ENCODE measurements around the gene PRMT2.
"Not testable (repeated sequence)": the region's sequence is repeated elsewhere in the genome, so short reads cannot be mapped to it uniquely, and the experiment has no call there.

PRMT2 gene

DNA sequence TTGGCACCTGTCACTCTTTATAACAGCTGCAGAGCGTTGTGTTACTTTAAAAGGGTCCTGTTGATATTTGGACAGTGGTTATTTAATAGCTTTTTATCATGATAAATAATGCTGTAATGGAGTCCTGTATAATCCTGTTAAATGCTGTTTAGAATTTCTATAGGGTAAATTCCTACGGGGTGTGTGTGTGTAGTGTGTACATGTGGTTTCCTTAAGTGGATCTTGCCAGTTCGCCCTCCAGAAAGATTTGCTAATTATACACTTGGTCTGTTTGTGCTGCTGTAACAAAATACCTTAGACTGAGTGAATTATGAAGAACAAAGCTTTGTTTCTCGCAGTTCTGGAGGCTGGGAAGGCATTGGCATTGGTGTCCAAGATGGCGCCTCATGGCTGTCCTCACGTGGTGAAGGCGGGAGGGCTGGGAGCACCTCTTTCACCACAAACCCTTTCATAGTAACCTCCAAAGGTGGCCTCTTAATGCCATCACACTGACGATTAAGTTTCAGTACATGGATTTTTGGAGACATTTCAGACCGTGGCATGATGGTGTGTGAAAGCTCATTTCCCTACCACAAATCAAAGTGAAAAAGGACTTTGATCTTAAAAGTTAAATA lies 11.2 kb downstream of the PRMT2 start:
- no peak for DNase-seq

- no peak for DNase-seq
These were observed 13.1 kb downstream of the PRMT2 start for GRCh38 chr21:46648539-46648938.

GRCh38 chr21:46649356-46649755 lies 13.9 kb downstream of the PRMT2 start:
- no peak for DNase-seq

DNA sequence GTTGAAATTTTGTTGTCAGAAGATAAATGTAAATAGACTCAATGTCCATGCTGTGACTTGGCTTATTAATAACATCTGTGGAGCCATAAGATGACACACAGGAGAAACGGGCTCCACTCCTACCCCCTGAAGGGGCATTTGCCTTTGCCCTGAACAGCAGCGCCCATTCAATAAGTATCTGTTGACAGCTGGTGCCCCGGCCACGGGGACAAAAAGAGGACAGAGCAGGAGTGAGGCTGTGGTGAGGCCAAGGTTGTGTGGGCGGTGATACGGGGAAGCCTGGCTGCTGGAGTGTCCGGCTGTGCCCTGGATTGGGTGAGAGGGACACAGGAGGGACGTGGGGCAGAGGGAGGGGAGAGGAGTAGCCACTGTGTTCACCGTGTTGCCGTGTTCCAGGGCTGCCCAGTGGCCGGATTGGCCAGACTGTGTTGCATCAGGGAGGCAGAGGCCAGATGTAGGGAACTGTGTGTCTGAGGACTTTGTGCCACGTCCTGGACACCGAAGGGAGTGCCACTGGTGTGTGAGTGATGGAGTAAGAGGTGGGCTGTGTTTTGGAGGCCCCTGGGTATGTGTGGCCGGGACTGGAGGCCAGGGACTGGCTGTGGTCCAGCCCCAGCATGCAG lies 15.1 kb downstream of the PRMT2 start:
- no peak for DNase-seq

- DNase-seq: no peak
These were observed 15.6 kb downstream of the PRMT2 start for GRCh38 chr21:46651121-46651520.

DNA sequence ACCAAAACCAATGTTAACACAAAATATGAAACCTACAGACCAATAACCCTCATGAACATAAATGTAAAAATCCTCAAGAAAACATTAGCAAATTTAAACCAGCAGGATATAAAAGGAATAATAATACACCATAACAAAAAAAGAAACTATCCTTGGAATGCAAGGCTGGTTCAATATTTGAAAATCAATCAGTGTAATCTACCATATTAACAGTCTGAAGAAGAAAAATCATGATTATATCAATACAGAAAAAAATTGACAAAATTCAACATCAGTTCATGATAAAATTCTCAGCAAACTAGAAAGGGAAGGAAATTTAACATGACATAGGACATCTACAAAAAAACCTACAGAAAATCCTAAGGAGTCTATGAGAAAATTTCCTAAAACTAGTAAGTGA lies 19.8 kb downstream of the PRMT2 start:
- no peak for DNase-seq

DNA sequence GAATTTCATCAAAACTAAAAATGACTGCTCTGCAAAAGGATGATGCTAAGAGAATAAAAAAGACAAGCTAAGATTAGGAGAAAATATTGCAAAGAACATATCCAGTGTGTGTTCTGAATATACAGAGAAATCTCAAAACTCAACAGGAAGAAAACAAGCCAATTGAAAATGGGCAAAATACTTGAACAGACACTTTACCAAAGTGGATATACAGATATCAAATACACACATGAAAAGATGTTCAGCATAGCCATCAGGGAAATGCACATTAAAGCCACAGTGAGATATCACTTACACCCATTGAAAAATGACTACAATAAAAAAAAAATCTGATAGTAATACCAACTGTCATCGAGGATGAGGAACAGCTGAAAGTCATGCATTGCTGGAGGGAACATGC lies 21.3 kb downstream of the PRMT2 start:
- no peak for DNase-seq

- no peak for DNase-seq
These were observed 25.0 kb downstream of the PRMT2 start for GRCh38 chr21:46660505-46660904.

DNA sequence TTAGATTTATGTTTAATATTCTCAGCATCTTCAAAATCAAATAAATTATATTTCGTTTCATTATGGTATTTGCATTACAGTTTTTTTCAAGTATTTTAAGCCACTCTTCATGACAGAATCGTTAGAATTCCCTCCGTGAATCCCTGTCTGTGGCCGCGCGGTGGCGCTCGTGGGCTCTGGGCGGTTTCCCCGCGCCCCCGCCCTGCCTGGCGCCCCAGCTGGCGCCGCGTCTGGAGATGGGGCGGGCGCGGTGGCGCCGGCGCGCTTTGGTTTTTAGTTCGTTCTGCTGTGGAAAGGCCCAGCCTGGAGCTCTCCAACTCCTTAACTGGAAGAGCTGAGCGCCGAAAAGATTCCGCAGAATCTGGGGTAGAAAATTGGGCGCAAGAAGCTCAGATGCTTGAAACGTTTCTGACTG lies 25.7 kb downstream of the PRMT2 start:
- no peak for DNase-seq

DNA sequence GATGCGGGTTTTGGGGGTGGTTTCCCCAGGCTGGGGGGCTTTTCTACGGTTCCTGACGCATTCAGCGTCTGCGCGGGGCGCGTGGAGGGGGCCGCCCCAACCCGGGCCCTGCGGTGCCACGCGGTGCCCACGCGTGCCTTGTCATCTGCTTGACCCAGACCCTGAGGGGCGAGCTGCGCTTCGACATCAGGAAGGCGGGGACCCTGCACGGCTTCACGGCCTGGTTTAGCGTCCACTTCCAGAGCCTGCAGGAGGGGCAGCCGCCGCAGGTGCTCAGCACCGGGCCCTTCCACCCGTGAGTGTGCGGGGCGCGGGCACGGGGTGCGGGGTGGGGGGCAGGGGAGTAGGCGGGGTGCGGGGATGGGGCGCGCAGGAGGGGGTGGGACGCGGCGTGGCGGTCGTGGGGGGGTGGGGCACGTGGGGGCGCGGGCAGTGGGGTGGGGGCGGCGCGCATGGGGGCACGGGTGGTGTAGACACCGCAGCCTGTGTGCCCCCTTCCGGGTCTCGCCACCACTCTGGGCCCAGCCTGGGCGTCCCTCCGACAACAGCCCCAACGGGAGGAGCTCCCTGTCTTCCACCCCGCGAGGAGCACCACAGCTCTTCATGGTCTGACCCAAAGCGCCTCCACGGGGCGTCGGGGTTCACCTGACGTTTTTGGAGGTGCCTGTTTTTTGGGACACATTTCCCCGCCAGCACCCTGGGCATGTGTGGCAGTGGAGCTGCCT lies 26.3 kb downstream of the PRMT2 start:
- DNase-seq: no peak

GRCh38 chr21:46662367-46662654 lies 26.8 kb downstream of the PRMT2 start:
- DNase-seq: no peak

DNA sequence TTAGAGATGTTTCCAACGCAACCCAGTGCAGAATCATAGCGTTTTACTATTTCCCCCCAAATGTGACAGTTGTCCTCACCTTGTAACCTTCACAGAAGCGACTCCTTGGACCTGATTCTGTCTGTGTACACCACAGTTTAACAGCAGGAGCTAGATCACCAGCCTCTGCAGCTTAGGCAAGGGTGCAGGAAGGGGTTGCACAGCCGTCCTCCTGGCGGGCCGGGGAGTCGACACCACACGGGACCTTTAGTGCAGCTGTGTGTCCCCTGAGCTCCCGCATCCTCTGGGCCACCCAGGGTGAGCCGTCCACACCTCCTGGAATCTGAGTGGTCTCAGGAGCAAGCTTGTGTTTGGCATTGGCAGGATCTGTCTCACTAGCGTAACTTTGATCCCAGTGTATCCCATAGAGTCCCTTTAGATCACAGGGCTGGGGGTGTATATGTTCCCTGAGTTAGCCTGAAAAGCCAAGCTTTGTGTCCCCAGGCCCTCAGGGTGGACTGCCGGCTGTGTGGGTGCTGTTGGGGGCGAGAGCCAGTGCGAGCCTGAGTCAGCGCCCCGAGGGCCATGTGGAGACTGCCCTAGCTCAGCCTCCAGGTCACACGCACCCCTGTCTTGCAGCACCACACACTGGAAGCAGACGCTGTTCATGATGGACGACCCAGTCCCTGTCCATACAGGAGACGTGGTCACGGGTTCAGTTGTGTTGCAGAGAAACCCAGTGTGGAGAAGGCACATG lies 27.5 kb downstream of the PRMT2 start:
- DNase-seq: no peak

- DNase-seq: no peak
These were observed 28.3 kb downstream of the PRMT2 start for GRCh38 chr21:46663754-46664153.

DNA sequence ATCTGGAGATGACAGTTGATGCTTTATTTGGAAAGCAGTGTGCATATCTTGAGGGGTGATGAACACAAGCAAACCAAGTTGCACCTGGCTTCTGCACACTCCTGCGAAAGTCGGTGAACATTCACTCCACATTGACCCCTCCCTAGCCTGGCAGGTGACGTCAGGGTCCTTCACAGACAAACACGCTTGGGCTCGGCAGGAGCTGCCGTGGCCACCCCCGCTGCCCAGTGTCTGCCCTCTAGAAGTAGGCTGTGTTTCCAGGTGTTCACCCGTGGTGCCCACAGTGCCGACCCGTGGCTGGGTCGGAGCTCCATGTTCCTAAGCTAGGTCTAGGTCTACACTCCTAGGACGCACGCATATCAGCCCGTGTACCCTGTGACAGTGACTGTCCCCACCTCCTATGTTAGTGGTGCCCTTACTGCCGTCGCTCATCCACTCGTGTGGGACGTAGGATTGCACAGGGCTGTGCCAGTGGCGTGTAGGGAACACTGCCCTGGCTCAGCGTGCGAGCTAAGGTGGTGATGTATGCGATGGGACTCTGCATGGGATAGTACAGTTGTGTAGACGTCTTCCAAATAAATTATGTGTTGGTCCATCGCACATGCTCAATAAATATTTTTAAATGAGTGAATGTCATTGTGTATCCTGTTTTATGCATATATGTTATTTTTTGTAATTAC lies 29.0 kb downstream of the PRMT2 start:
- DNase-seq: no peak

DNA sequence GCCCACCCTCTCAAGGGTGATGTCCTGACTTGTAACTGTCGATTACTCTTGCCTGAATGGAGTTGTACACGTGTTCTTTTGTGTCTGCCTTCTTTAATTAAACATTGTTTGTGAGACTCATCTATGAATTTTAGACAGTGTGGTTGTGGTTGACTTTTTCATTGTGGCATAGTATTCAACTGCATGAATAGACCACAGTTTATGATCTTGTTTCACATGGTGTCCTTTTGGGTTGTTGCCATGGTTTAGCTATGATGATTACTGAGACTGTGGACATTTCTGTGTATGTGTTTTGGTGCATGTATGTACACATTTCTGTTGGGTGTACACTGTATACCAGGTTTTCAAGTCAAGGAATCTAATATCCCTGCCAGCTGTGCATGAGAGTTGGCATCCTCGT lies 30.1 kb downstream of the PRMT2 start:
- DNase-seq: no peak

DNA sequence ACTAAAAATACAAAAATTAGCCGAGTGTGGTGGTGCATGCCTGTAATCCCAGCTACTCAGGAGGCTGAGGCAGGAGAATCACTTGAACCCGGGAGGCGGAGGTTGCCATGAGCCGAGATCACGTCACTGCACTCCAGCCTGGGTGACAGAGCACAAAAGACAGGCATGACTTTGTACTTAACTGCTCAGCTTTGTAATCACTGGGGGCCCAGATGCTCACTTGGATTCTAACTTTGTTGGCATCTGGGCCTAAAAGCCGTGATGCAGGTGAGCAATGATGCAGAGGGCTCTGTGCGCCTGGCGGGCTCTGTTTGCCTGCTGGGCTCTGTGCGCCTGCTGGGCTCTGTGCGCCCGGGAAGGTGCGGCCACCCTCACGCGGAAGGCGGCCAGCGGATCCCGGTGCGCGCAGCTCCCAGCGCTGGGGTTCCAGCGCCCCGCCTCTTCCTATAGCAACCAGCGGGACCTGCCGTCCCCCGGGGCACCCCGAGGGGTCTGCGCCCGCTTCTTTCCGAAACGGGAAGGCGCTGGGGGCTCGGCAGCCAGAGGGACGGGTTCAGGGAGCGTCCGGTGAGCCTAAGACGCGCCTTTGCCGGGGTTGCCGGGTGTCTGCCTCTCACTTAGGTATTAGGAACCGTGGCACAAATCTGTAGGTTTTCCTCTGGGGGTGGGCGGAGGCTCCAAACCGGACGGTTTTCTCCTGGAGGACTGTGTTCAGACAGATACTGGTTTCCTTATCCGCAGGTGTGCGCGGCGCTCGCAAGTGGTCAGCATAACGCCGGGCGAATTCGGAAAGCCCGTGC lies 31.7 kb downstream of the PRMT2 start:
- DNase-seq: no peak

GRCh38 chr21:46667741-46668380 lies 32.4 kb downstream of the PRMT2 start:
- no peak for DNase-seq

GRCh38 chr21:46668381-46668780 lies 32.9 kb downstream of the PRMT2 start:
- DNase-seq: no peak

DNA sequence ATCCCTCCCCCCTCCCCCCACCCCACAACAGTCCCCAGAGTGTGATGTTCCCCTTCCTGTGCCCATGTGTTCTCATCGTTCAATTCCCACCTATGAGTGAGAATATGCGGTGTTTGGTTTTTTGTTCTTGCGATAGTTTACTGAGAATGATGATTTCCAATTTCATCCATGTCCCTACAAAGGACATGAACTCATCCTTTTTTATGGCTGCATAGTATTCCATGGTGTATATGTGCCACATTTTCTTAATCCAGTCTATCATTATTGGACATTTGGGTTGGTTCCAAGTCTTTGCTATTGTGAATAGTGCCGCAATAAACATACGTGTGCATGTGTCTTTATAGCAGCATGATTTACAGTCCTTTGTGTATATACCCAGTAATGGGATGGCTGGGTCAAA lies 33.4 kb downstream of the PRMT2 start:
- not testable (repeated sequence) for DNase-seq

GRCh38 chr21:46674430-46675007 lies 39.0 kb downstream of the PRMT2 start:
- DNase-seq: no peak

GRCh38 chr21:46675595-46676280 lies 40.3 kb downstream of the PRMT2 start:
- DNase-seq: no peak

Data from cerebellar nuclear complex (tissue), 1 donor.